ENCODE results near the gene CAMK1G.

DNA sequence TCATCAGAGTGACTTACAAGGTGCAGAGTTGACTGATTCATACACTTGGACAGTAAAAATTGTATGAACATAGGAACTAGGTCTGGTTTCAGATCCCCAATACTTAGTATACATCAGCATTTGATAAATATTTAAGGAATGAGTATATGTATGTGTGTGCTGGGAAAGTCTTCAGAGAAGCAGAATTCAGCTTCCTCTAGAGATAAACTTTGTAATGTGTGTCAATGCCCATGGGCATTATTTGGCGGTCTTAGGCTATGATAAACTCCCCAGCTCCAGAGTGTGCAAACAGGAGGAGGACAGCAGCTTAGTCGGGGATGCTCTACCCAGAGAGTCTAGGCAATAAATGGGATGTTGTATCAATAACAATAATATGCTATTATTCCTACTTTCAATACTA, 2.9 kb upstream of the CAMK1G start:
- TF ChIP-seq TAF1 (IDR thresholded peaks at IDR 0.05; ENCODE audit: borderline replicate concordance, insufficient read depth, low read length) (no peak), POLR2AphosphoS5 (IDR thresholded peaks at IDR 0.05; ENCODE audit: low read depth, low read length) (no peak)
- TF ChIP-seq, protein P1, sequence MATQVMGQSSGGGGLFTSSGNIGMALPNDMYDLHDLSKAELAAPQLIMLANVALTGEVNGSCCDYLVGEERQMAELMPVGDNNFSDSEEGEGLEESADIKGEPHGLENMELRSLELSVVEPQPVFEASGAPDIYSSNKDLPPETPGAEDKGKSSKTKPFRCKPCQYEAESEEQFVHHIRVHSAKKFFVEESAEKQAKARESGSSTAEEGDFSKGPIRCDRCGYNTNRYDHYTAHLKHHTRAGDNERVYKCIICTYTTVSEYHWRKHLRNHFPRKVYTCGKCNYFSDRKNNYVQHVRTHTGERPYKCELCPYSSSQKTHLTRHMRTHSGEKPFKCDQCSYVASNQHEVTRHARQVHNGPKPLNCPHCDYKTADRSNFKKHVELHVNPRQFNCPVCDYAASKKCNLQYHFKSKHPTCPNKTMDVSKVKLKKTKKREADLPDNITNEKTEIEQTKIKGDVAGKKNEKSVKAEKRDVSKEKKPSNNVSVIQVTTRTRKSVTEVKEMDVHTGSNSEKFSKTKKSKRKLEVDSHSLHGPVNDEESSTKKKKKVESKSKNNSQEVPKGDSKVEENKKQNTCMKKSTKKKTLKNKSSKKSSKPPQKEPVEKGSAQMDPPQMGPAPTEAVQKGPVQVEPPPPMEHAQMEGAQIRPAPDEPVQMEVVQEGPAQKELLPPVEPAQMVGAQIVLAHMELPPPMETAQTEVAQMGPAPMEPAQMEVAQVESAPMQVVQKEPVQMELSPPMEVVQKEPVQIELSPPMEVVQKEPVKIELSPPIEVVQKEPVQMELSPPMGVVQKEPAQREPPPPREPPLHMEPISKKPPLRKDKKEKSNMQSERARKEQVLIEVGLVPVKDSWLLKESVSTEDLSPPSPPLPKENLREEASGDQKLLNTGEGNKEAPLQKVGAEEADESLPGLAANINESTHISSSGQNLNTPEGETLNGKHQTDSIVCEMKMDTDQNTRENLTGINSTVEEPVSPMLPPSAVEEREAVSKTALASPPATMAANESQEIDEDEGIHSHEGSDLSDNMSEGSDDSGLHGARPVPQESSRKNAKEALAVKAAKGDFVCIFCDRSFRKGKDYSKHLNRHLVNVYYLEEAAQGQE (IDR thresholded peaks at IDR 0.05; ENCODE audit: insufficient read depth in 1 of 2, low read depth in 2 of 2, low read length in 2 of 2), result no peak
